Caco-2 (cell line): ENCODE measurements around the gene ARL17A. TPM values are rescaled to one million over a fixed set of nuclear protein-coding genes. Genes with fewer than 3 reads are reported as not detected.
"Not testable (repeated sequence)": the region's sequence is repeated elsewhere in the genome, so short reads cannot be mapped to it uniquely, and the experiment has no call there.

Experiments
- Bru-seq: library from RNA; stranded (reverse); fragments of 400-500 nt; gene quantifications from one replicate; lab custom pipeline; 2021; lab: Mats Ljungman, UMichigan
- BruChase-seq, 2 experiments: library from RNA; stranded (reverse); fragments of 400-500 nt; gene quantifications; one replicate each; lab custom pipeline; 2021; lab: Mats Ljungman, UMichigan
- BruUV-seq: library from RNA; stranded (reverse); fragments of 400-500 nt; replicated peaks from 2 replicates; lab custom pipeline; 2021; lab: Mats Ljungman, UMichigan
- CTCF ChIA-PET: fragments of 300-600 bp; sonication (Branson Sonifier 250); formaldehyde crosslinking; loops from one replicate; lab custom pipeline; 2022; ENCODE audit warnings: antibody characterized with exemption; lab: Charles Lee
- POLR2A ChIA-PET: fragments of 300-600 bp; sonication (Branson Sonifier 250); formaldehyde crosslinking; loops from one replicate; lab custom pipeline; 2022; ENCODE audit warnings: antibody characterized with exemption; lab: Charles Lee
- DNase-seq, 2 experiments: peaks; one replicate each; pipeline versions ENCODE4 v3.0.0 to v3.0.0-alpha.2; 2020 to 2022
- H3K27me3 ChIP-seq: replicated peaks from 2 replicates; pipeline ENCODE4 v1.6.0; 2011; ENCODE audit warnings: low read length; ENCODE audit not compliant: control insufficient read depth, insufficient read depth
- H3K36me3 ChIP-seq: 2 replicates; pipeline ENCODE4 v1.5.1; 2011; ENCODE audit warnings: low read length; ENCODE audit not compliant: control insufficient read depth, insufficient read depth
- H3K4me1 ChIP-seq: fragments of 250-450 bp; sonication (Bioruptor Pico); 2 replicates; pipeline ENCODE4 v1.5.1; 2020; ENCODE audit warnings: mild to moderate bottlenecking
- H3K4me3 ChIP-seq: 2 replicates; pipeline ENCODE4 v1.5.1; 2011; ENCODE audit warnings: low read depth, mild to moderate bottlenecking, control low read depth, low read length
- H3K9me3 ChIP-seq: fragments of 250-450 bp; sonication (Bioruptor Pico); 2 replicates; pipeline ENCODE4 v1.5.1; 2020; ENCODE audit warnings: mild to moderate bottlenecking, moderate library complexity
- H3K27ac Mint-ChIP-seq: one replicate; pipeline ENCODE4 v1.8.0; 2022; ENCODE audit warnings: mixed read lengths; ENCODE audit not compliant: unreplicated experiment
- H3K27me3 Mint-ChIP-seq: one replicate; pipeline ENCODE4 v1.8.0; 2022; ENCODE audit warnings: mixed read lengths; ENCODE audit not compliant: insufficient read depth, unreplicated experiment
- H3K36me3 Mint-ChIP-seq: one replicate; pipeline ENCODE4 v1.8.0; 2022; ENCODE audit warnings: mild to moderate bottlenecking, mixed read lengths; ENCODE audit not compliant: insufficient read depth, unreplicated experiment
- H3K4me1 Mint-ChIP-seq: one replicate; pipeline ENCODE4 v1.8.0; 2022; ENCODE audit warnings: low read depth, mixed read lengths; ENCODE audit not compliant: unreplicated experiment
- H3K4me3 Mint-ChIP-seq: one replicate; pipeline ENCODE4 v1.8.0; 2022; ENCODE audit warnings: mild to moderate bottlenecking, moderate library complexity, mixed read lengths; ENCODE audit not compliant: unreplicated experiment
- H3K9me3 Mint-ChIP-seq: one replicate; pipeline ENCODE4 v1.8.0; 2022; ENCODE audit warnings: mixed read lengths; ENCODE audit not compliant: unreplicated experiment
- intact Hi-C: fragments of 100-400 bp; cut with micrococcal nuclease; formaldehyde crosslinking; loops from one replicate; pipeline ENCODE4 v1.10.0; 2022; ENCODE audit not compliant: unreplicated experiment
- long read RNA-seq: library from polyadenylated mRNA; stranded (forward); transcript quantifications from one replicate; pipeline ENCODE4 v2.0.0, GENCODE V29; 2022
- total RNA-seq: library from RNA; stranded (reverse); gene quantifications from 2 replicates; pipeline ENCODE4 v1.2.3, GENCODE V29; 2022

ARL17A gene
- total RNA-seq (35.8 and 39.4 TPM in 2 replicates), Bru-seq, nascent RNA (percentile 65 among the genes with signal in this experiment), BruChase-seq, experiment 1, labeled RNA remaining after a 2-hour chase (percentile 75 among the genes with signal in this experiment), BruChase-seq, experiment 2, labeled RNA remaining after a 6-hour chase (percentile 75 among the genes with signal in this experiment)
- long read RNA-seq, transcript ARL17A-202 (4 exons, 3,945 nt) = major isoform, 9 of 75 reads
- long read RNA-seq, partial matches to known transcripts = 1 of 75 reads
- long read RNA-seq, other reads (novel, unspliced or antisense) = 64 of 75 reads

DNA sequence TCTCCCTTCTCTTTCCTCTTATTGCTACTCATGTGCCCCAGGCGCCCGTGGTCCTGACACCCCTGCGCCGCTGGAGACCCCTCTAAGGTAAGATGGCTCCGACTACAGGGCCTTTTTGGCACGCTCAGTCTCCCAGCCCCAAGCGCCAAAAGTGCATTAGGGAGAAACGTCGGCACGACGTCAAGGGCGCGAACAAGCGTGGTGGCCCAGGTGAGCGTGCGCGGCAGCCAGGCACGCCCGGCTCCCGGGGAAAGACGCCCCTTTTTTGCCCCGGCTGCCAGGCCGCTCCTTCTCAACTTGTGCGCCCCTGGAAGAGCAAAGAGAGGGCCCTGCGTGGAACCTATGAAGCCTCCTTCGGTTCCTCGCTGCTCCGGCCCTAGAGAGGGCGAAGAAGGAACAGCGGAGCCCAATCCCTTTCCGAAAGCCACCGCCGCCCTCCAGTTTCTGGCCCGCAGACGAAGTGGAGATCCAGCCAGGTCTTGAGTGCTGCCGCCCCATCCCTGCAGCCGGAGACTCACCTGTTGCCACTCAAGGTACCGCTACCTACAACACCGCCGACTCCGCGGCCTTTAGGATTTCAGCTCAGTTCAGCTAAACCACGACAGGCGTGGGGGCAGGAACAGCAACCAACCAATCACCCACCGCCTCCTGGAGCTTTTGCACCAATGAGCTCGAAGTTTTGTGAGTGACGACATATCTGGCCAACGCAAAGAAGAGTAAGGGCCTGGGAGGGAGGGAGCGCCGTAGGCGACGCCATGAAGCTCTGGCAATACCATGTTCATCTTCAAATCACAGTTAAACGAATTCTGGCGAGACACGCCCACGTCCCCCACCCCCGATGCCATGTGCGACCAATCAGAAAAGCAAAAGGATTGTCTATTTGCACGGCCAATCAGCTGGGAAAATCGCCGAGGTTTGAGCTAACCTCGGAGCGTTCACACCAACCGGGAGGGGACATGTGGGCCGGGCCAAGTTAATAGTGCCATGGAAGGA, at the start of gene ARL17A:
Gene ARL17A (minus strand): TSS at position 609 of the 993 bp plus-strand sequence. CDS start 3,369 bp downstream, outside the sequence.
- POLR2A ChIA-PET, H3K9me3 ChIP-seq, H3K4me1 ChIP-seq, H3K36me3 ChIP-seq, H3K27ac Mint-ChIP-seq, H3K27me3 ChIP-seq, H3K4me1 Mint-ChIP-seq, BruUV-seq, H3K9me3 Mint-ChIP-seq, H3K36me3 Mint-ChIP-seq, intact Hi-C loops, CTCF ChIA-PET, H3K27me3 Mint-ChIP-seq: not testable (repeated sequence)
- DNase-seq = peak; percentile 90 to 96
- H3K4me3 ChIP-seq = peak within 1 kb of the TSS; percentile 21; the same call in 1 of the 2 replicates
- peak within 1 kb of the TSS; percentile 55 for H3K4me3 Mint-ChIP-seq

DNA sequence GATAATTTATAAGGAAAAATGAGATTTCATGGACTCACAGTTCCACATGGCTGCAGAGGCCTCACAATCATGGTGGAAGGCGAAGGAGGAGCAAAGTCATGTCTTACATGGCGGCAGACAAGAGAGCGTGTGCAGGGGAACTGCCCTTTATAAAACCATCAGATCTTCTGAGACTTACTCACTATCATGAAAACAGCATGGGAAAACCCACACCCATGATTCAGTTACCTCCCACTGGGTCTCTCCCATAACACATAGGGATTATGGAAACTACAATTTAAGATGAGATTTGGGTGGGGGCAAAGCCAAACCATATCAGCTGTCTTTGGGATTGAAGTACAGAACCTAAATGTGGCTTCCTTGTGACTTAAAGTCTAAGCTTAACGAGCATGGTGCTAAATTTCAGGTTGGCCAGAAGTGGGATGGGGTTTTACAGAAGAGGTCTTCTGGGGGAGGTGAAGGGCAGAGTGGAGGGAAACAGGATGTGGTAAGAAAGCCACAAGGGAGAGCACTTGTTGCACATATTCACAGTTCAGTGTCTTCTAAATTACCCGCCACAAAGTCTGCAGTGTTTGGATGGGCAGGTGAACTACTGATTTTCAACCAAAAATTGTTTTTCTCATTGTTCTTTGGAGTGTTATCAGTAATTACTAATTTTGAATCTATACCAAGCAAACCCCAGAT, 49.4 kb upstream of the ARL17A start:
- H3K4me3 Mint-ChIP-seq, POLR2A ChIA-PET, CTCF ChIA-PET, H3K27me3 ChIP-seq, H3K4me1 Mint-ChIP-seq, DNase-seq, H3K36me3 Mint-ChIP-seq, H3K9me3 ChIP-seq, intact Hi-C loops, H3K4me1 ChIP-seq, H3K4me3 ChIP-seq, H3K36me3 ChIP-seq, H3K27me3 Mint-ChIP-seq, BruUV-seq, H3K9me3 Mint-ChIP-seq, H3K27ac Mint-ChIP-seq: not testable (repeated sequence)

DNA sequence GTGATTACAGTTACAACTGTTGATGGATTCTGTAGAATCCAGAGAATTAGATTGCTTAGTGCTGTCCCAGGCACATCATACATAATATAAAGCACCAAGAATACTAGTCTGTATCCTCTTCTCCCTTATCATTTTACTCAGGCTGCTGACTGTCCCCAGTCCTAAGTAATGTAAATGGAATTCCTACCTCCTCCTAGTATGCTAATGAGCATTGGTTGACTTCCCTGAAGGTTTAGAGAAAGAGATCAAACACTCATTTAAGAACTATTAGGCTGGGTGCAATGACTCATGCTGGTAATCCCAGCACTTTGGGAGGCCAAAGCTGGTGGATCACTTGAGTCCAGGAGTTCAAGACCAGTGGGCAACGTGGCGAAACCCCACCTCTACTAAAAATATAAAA, 48.0 kb upstream of the ARL17A start:
- H3K4me1 Mint-ChIP-seq, H3K4me3 Mint-ChIP-seq, H3K9me3 ChIP-seq, H3K36me3 Mint-ChIP-seq, H3K27ac Mint-ChIP-seq, H3K9me3 Mint-ChIP-seq, H3K27me3 Mint-ChIP-seq, CTCF ChIA-PET, BruUV-seq, DNase-seq, H3K4me1 ChIP-seq, H3K36me3 ChIP-seq, H3K27me3 ChIP-seq, intact Hi-C loops, H3K4me3 ChIP-seq, POLR2A ChIA-PET: not testable (repeated sequence)

DNA sequence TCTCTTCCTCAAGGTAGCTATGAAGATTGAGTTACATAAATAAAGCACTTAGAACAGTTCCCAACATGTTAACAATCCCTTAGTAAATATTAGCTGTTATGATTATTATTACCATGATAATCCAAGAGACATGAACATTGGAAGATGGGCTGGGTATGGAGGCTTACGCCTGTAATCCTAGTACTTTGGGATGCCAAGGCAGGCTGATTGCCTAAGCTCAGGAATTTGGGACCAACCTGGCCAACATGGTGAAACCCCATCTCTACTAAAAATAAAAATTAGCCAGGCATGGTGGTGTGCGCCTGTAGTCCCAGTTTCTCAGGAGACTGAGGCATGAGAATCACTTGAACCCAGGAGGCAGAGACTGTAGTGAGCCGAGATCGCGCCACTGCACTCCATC, 45.2 kb upstream of the ARL17A start:
- H3K27me3 ChIP-seq, intact Hi-C loops, CTCF ChIA-PET, BruUV-seq, H3K9me3 ChIP-seq, DNase-seq, H3K36me3 ChIP-seq, POLR2A ChIA-PET, H3K4me1 Mint-ChIP-seq, H3K4me1 ChIP-seq, H3K36me3 Mint-ChIP-seq, H3K9me3 Mint-ChIP-seq, H3K27ac Mint-ChIP-seq, H3K27me3 Mint-ChIP-seq, H3K4me3 Mint-ChIP-seq, H3K4me3 ChIP-seq: not testable (repeated sequence)

DNA sequence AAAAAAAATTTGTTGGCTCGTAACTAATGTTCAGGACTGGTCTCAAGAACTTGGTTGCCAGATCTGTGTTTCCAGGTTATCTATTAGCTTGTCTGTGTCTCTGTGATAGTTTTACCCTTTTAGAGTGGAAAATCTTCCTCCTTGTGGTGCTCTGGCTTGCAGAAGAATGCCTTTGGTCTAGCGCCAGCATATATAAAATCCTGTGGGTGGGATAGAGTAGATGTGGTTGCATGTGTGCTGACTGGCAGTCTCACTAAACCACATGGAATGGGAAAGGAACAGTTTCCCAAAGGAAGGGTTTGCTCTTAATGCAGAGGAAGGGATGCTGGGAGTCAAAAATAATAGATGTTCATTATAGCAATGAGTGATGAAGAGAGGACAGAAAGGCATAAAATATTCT, 44.3 kb upstream of the ARL17A start:
- H3K4me1 ChIP-seq, H3K9me3 ChIP-seq, intact Hi-C loops, POLR2A ChIA-PET, DNase-seq, H3K27me3 Mint-ChIP-seq, H3K9me3 Mint-ChIP-seq, H3K27ac Mint-ChIP-seq, H3K36me3 Mint-ChIP-seq, BruUV-seq, H3K4me3 Mint-ChIP-seq, H3K36me3 ChIP-seq, H3K4me3 ChIP-seq, CTCF ChIA-PET, H3K4me1 Mint-ChIP-seq, H3K27me3 ChIP-seq: not testable (repeated sequence)

DNA sequence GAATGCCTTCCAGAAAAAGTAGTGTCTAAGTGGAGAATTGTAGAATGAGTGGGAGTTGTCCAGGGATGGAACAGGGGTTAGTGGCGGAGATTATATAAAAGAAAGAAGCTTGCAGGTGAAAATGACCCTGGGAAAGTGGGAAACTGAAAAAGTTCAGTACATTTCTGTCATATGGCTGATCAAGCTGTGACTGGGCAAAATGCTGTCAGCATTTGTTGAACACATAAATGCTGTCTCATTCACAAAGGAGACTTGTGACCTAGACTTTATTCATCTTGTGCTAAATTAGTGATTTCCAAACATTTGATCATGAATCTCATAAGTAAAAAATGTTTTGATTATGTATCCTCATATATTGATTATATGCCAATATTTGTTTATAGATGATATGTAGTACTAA, 39.5 kb upstream of the ARL17A start:
- CTCF ChIA-PET, H3K27me3 Mint-ChIP-seq, DNase-seq, H3K4me1 ChIP-seq, intact Hi-C loops, H3K36me3 ChIP-seq, H3K4me3 ChIP-seq, POLR2A ChIA-PET, H3K36me3 Mint-ChIP-seq, H3K27me3 ChIP-seq, H3K9me3 Mint-ChIP-seq, BruUV-seq, H3K27ac Mint-ChIP-seq, H3K9me3 ChIP-seq, H3K4me3 Mint-ChIP-seq, H3K4me1 Mint-ChIP-seq: not testable (repeated sequence)
